Posterior vena cava (tissue), 2 donors: Measurements from ENCODE around the gene SPINK9. TPM values are rescaled to one million over a fixed set of nuclear protein-coding genes. Genes with fewer than 3 reads are reported as not detected.

Source experiments
- DNase-seq: peaks from one replicate; pipeline ENCODE4 v3.0.0-alpha.2; 2020; ENCODE audit warnings: low spot score
- intact Hi-C, 2 donors: fragments of 100-400 bp; cut with DNase I; formaldehyde crosslinking; loops; one replicate each; pipeline versions ENCODE4 v1.14.1 to v1.14.2; 2022 to 2023
- total RNA-seq, 2 donors: library from RNA; stranded (reverse); fragmentation: NEBNext Ultra II Directional; extraction: Animal tissue kit (Norgen Biotek cat#: 25700); gene quantifications; one replicate each; pipeline ENCODE4 v1.2.1, GENCODE V29; 2021
- donor health status: DM: yes; HTN: yes; CAD: no.
- donor health status: DM: yes; HTN: yes; CAD: no.

Gene SPINK9
- total RNA-seq, 2 donors from 2014 or later, result not detected

DNA sequence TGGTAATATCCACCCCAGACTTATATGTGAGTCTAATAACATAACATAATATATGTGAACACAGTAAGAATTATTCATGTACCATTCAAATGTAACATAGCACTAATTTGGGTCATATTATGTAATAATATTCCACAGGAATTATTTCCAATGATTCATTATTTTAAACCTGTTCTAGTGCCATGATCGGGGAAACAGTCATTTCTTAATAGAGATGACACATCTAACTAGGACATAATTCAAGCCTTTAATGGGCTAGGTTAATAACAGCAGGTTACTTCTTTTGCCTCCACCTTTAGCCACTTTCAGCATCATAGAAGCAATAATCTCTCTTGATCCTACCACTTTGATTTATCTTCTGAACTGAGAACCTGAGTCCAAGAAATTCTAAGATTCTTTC is 12.3 kb downstream of the SPINK9 start:
- intact Hi-C loops, result no loop called here
- no peak for DNase-seq

GRCh38 chr5:148352696-148353095 is 17.3 kb downstream of the SPINK9 start:
- intact Hi-C loops, result no loop called here
- no peak for DNase-seq

DNA sequence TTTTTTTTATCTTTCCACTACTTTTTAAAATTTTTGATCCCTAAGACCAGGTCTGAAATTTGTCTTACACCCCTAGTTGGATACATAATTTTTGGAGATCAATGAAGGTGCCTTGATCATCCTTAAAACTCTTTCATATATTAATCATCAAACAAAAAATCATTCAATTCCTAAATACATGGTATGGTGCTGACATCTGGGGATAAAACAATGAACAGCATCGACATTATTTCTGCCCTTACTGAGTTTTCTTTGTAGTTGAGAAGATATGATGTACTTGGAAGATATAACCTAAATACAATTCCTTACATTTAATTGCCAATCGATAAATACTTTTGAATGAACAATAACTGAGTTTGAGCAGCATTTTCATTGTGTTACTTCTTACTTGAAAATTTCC is 18.3 kb downstream of the SPINK9 start:
- no peak for DNase-seq

GRCh38 chr5:148364343-148364742 is 29.0 kb downstream of the SPINK9 start:
- DNase-seq, result no peak
- intact Hi-C loops, result no loop called here

More for the DNA sequence above, 18.3 kb downstream of the SPINK9 start:
- intact Hi-C loops, result no loop called here

DNA sequence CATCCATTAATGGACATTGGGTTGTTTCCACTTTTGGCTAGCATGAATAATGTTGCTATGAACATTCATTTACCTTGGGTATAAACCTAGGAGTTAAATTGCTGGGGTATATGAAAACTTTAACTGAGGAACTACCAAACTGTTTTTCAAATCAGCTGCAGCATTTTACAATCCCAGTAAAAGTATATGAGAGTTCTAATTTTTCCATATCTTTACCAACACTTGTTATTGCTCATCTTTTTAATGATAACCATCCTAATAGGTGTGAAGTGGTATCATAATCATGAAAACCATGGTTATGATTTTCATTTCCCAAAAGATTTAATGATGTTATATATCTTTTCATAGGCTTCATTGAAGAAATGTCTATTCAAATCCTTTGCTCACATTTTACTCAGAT is 32.9 kb downstream of the SPINK9 start:
- intact Hi-C loops, result no loop called here
- DNase-seq, result no peak

DNA sequence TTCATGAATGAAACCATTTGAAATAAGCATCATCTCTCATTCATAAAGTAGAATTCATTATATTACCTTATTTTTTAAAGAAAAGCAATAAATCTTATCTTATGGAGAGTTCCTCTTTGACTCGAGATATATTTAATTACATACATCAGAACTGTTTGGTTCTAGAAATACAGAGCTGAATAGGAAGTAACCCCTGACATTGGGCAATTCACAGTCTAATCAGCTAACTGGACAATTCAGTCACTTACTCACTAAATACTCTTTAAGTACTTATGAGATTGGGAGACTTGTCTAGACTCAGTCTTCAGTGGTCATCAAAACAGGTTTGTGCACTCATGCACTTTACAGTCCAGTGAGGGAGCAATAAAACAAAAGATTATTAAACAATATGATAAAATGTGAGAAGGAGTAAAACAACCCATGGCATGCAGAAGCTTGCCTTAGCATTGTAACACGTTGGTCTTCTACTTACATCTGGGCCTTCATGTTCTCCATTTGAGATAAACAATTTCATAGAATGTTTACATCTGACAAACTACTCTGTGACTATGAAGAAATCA is 36.9 kb downstream of the SPINK9 start:
- intact Hi-C loops, result no loop called here

DNA sequence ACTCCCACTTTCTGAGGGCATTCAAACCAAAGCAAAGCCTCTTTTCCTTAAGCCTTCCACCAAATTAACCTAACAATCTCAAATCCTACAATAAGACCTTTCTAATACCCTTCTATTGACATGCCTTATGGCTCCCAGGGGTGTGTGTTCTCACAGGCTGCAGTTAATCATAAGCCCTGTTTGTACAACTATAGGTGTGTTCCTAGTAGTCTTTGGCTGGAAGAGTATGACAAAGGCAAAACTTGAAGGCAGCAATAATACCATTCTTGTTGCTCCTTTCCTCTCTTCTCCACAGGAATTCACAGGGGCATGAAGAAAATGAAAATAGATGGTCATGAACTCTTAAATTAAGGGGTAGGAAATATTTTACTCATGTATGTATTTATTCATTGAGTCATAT is 37.5 kb downstream of the SPINK9 start:
- intact Hi-C loops, result no loop called here
- DNase-seq, result no peak

More for the DNA sequence above, 36.9 kb downstream of the SPINK9 start:
- DNase-seq, result no peak

DNA sequence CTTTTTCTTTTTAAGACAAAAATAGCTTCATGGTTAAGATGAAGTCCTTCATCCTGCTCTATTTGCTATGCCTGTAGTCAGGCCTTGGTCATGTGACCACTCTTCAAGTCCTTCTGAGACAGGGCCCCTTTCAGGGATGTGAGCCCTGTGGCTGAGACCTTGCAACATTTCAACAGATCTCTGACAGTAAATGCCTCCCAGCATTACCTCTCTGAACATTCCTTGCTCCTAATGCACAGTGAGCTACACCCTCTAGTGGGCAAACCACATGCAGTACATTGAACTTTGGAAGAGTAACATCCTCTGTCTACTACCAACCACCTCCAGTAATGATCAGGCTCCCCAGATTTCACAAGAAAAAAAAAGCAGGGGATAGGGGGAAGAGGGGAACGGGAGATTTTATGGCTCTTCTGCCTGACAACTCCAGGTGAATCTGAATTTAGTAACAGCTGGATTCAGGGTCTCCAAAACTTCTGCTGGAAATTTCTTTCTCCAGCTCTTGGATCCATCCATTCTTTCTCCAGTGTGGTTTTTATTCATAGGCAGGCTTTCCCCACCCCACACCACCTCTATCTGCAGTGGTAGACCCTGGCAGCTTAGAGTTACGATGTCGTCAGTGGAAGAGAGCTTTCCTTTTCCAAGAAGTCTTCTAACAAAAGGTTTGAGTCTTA is 39.5 kb downstream of the SPINK9 start:
- intact Hi-C loops, result no loop called here
- no peak for DNase-seq

DNA sequence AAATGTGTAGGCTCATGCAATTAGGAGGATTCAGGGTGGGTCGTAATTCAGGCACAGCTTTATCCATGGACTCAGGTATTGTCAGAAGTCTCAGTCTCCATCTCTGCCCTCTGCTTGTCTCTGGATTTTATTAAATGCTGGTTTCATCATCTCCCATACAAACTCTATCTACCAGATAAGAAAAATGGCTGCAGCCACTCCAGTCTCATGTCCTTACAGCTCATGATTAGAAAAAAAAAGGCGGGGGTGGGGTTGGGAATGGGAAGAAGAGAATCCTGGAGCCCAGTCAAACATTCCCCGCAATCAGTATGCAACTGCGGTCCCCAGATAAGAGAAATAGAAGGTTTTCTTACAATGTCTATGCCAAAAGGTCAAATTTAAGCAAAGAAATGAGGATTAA is 40.8 kb downstream of the SPINK9 start:
- DNase-seq, result no peak
- intact Hi-C loops, result no loop called here

GRCh38 chr5:148378670-148379069 is 43.3 kb downstream of the SPINK9 start:
- no peak for DNase-seq
- intact Hi-C loops, result no loop called here

DNA sequence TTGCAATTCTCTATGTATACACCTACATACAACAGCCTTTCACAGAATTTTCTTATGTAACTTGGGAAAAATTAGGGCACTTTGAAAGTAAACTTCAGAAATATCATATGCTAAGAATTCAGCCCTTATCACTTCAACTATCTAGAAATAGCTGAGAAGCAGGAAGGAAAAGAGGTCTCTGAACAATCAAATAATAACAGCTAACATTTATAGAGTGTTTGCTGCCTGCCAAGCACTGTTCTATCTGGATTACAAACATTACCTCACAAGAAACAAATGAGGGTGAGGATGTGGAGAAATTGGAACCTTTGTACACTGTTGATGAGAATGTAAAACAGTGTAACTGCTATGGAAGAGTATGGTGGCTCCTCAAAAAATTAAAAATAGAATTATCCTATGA is 44.0 kb downstream of the SPINK9 start:
- DNase-seq, result no peak
- intact Hi-C loops, result no loop called here

DNA sequence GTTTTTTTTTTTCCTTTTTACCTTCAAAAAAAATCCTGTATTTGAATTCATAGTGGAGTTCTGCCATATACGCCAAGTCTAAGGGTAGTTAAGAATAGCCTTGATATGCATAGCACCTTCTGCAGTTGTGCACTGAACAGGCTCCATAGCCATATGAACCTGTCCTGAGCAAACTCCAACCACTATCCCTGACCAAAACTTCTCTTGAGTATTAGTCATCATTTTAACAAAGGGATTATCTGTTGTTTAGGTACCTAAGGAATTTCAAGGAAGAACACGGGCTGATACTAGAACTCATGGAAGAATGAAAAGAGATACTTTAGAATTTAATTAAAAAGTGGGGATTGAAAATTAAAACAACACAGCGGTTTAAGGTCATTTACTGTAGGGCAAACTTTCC is 46.5 kb downstream of the SPINK9 start:
- intact Hi-C loops, result no loop called here
- no peak for DNase-seq

DNA sequence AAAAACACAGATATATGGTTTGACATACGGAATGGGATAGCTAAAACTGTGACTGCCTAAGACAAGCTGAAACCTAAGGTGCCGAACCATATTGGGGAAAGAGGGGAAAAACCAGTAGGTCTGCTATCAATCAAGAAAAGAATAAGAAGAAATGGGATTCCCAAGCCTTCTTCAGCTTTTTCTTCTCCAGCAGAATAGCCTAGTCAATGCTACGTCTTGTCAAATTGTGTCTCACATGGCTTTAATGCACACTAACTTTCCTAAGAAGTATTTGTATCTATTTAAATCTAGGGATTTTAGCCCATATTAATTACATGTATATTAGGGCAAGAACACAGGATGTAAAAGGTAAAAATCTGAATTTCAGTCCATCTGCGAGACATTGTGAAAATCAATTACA is 47.6 kb downstream of the SPINK9 start:
- intact Hi-C loops, result no loop called here

GRCh38 chr5:148383564-148384379 is 48.4 kb downstream of the SPINK9 start, which contains the start of gene FBXO38:
TSS of gene FBXO38 (plus strand) at chr5:148383958. CDS start at chr5:148394777, 10,819 bp downstream.
- intact Hi-C loops, result no loop called here
- peak; percentile 99 for DNase-seq

More for the DNA sequence above, 47.6 kb downstream of the SPINK9 start:
- no peak for DNase-seq

DNA sequence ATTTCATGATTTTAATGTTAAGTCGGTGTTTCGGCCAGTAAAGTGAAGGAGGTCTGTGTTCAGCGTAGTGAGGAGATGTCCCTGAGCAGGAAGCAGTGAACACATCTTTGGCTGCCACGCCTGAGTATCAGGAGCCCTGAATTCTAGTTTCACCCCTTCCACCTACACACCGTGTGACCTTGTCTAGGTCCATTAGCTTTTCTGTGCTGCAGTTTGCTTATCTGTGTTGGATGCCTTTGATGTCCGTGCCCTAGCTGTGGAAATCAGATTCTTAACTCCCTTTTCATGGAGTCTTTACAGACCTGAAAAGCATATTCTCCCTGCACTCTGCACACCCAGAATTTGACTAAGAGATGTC is 49.0 kb downstream of the SPINK9 start:
- DNase-seq, result no peak
- intact Hi-C loops, result no loop called here

DNA sequence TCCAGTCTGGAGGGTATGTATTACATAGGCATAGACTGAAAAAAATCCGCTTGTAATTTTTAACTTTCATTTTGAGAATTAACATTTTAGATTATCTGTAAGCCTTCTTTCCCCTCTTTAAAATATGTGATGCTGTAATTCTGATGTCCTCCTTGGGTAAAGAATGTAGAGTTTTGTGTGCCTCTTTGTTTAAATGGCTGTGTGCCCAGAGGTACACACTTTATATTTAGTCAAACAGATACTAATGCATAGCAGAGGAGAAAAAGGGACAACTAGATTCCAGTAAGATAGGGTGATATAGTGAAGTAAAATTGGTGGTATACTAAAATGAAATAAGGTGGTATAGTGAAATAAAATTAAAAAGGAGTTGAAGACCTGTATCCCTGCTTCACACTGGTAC is 49.7 kb downstream of the SPINK9 start:
- intact Hi-C loops, result no loop called here
- DNase-seq, result no peak

GRCh38 chr5:148386041-148386440 is 50.7 kb downstream of the SPINK9 start:
- DNase-seq, result no peak
- intact Hi-C loops, result no loop called here

GRCh38 chr5:148387325-148387724 is 52.0 kb downstream of the SPINK9 start:
- intact Hi-C loops, result no loop called here
- DNase-seq, result no peak

GRCh38 chr5:148388696-148389095 is 53.3 kb downstream of the SPINK9 start:
- intact Hi-C loops, result no loop called here
- DNase-seq, result no peak
